Epidermal melanocyte (primary cell): ENCODE results near the gene P2RY2.
A peak's percentile ranks its signal among the peaks of the same experiment; 100 is the strongest.

Experiments used
- DNase-seq: peaks from one replicate; pipeline ENCODE4 v3.0.0; 2011; ENCODE audit warnings: low spot score; ENCODE audit not compliant: insufficient read length

Gene P2RY2

GRCh38 chr11:73204711-73205121, 13.4 kb upstream of the P2RY2 start:
- no peak for DNase-seq

GRCh38 chr11:73205661-73206343, 12.3 kb upstream of the P2RY2 start:
- no peak for DNase-seq

- no peak for DNase-seq
These were observed 11.3 kb upstream of the P2RY2 start for GRCh38 chr11:73206801-73207200.

- DNase-seq = no peak
These were observed 8.2 kb upstream of the P2RY2 start for GRCh38 chr11:73209892-73210291.

GRCh38 chr11:73210916-73211667, 7.0 kb upstream of the P2RY2 start:
- peak; percentile 0 for DNase-seq

- DNase-seq = peak; percentile 4
These were observed 4.6 kb upstream of the P2RY2 start for GRCh38 chr11:73213196-73214143.

- no peak for DNase-seq
These were observed 2.6 kb upstream of the P2RY2 start for GRCh38 chr11:73215191-73216134.

GRCh38 chr11:73216465-73216864, 1.6 kb upstream of the P2RY2 start:
- no peak for DNase-seq

- DNase-seq = no peak
These were observed 811 bp upstream of the P2RY2 start for GRCh38 chr11:73217131-73217809.

GRCh38 chr11:73217810-73218105, 323 bp upstream of the P2RY2 start:
- no peak for DNase-seq

GRCh38 chr11:73218830-73219215, 742 bp downstream of the P2RY2 start:
- no peak for DNase-seq

- no peak for DNase-seq
These were observed 1.6 kb downstream of the P2RY2 start for GRCh38 chr11:73219396-73220285.

- no peak for DNase-seq
These were observed 3.4 kb downstream of the P2RY2 start for GRCh38 chr11:73221451-73221850.

- DNase-seq = no peak
These were observed 3.9 kb downstream of the P2RY2 start for GRCh38 chr11:73221996-73222395.

- no peak for DNase-seq
These were observed 6.1 kb downstream of the P2RY2 start for GRCh38 chr11:73223998-73224730.

GRCh38 chr11:73225001-73225686, 7.1 kb downstream of the P2RY2 start:
- DNase-seq = no peak

GRCh38 chr11:73225851-73226250, 7.8 kb downstream of the P2RY2 start:
- DNase-seq = no peak
